Mesenchymal stem cell (in vitro differentiated cells and primary cell): ENCODE results near the gene FOXP2.
"Not testable (repeated sequence)": the region's sequence is repeated elsewhere in the genome, so short reads cannot be mapped to it uniquely, and the experiment has no call there.

ENCODE experiments used
- DNase-seq: peaks from one replicate; pipeline ENCODE4 v3.0.0-alpha.2; 2013
- H2AFZ ChIP-seq: one replicate; pipeline ENCODE4 v1.6.1; 2013; ENCODE audit warnings: low read depth, mild to moderate bottlenecking, control low read depth, inconsistent platforms, low read length, moderate library complexity
- H2AK5ac ChIP-seq: 2 replicates; pipeline ENCODE4 v1.6.1; 2013; ENCODE audit warnings: low read length, moderate library complexity, mild to moderate bottlenecking, inconsistent platforms; ENCODE audit not compliant: severe bottlenecking
- H2BK120ac ChIP-seq: one replicate; pipeline ENCODE4 v1.6.1; 2013; ENCODE audit warnings: low read depth, mild to moderate bottlenecking, inconsistent platforms, low read length, moderate library complexity
- H2BK12ac ChIP-seq, 2 experiments: one replicate each; pipeline ENCODE4 v1.6.1; 2013; ENCODE audit warnings: inconsistent platforms in 2 of 2, low read length in 2 of 2, mild to moderate bottlenecking in 2 of 2, moderate library complexity in 2 of 2, control low read depth in 1 of 2
- H2BK15ac ChIP-seq: one replicate; pipeline ENCODE4 v1.6.1; 2013; ENCODE audit warnings: mild to moderate bottlenecking, low read depth, inconsistent platforms; ENCODE audit not compliant: poor library complexity, severe bottlenecking
- H2BK5ac ChIP-seq: 2 replicates; pipeline ENCODE4 v1.6.1; 2013; ENCODE audit warnings: low read depth, mild to moderate bottlenecking, low read length, control low read depth, inconsistent platforms; ENCODE audit not compliant: poor library complexity, severe bottlenecking
- H3K14ac ChIP-seq, 2 experiments: one replicate each; pipeline ENCODE4 v1.6.1; 2013; ENCODE audit warnings: inconsistent platforms in 2 of 2, low read length in 2 of 2, control low read depth in 1 of 2, mild to moderate bottlenecking in 1 of 2, moderate library complexity in 1 of 2
- H3K18ac ChIP-seq, 2 experiments: one replicate each; pipeline ENCODE4 v1.6.1; 2013; ENCODE audit warnings: inconsistent platforms in 2 of 2, low read length in 2 of 2, control low read depth in 1 of 2, low read depth in 1 of 2, mild to moderate bottlenecking in 1 of 2
- H3K23ac ChIP-seq, 2 experiments: one replicate each; pipeline ENCODE4 v1.6.1; 2013; ENCODE audit warnings: inconsistent platforms in 2 of 2, low read length in 2 of 2, mild to moderate bottlenecking in 2 of 2, moderate library complexity in 2 of 2, control low read depth in 1 of 2
- H3K27ac ChIP-seq: 2 replicates; pipeline ENCODE4 v1.5.1; 2013; ENCODE audit warnings: mild to moderate bottlenecking, moderate library complexity, low read length, control low read depth, inconsistent platforms; ENCODE audit not compliant: poor library complexity, severe bottlenecking
- H3K27me3 ChIP-seq, 2 experiments: 2 replicates each; pipeline versions ENCODE4 v1.6.1 to v1.7.0; 2013; ENCODE audit warnings: low read length in 2 of 2, mild to moderate bottlenecking in 2 of 2, moderate library complexity in 2 of 2, control low read depth in 1 of 2, inconsistent platforms in 1 of 2; ENCODE audit not compliant: control insufficient read depth in 1 of 2, insufficient read depth in 1 of 2
- H3K36me3 ChIP-seq, 2 experiments: 2 replicates each; pipeline versions ENCODE4 v1.6.1 to v1.7.0; 2013; ENCODE audit warnings: low read length in 2 of 2, control low read depth in 1 of 2, inconsistent platforms in 1 of 2, low read depth in 1 of 2, mild to moderate bottlenecking in 1 of 2; ENCODE audit not compliant: insufficient read depth in 2 of 2, control insufficient read depth in 1 of 2
- H3K4ac ChIP-seq, 2 experiments: one replicate each; pipeline ENCODE4 v1.6.1; 2013; ENCODE audit warnings: inconsistent platforms in 2 of 2, low read length in 2 of 2, mild to moderate bottlenecking in 2 of 2, moderate library complexity in 2 of 2, control low read depth in 1 of 2, low read depth in 1 of 2
- H3K4me1 ChIP-seq: 2 replicates; pipeline ENCODE4 v1.6.1; 2013; ENCODE audit warnings: low read depth, low read length, control low read depth; ENCODE audit not compliant: control insufficient read depth, insufficient read depth
- H3K4me2 ChIP-seq: 2 replicates; pipeline ENCODE4 v1.6.1; 2013; ENCODE audit warnings: low read length, mild to moderate bottlenecking, inconsistent platforms; ENCODE audit not compliant: poor library complexity, severe bottlenecking
- H3K4me3 ChIP-seq, 2 experiments: 2 replicates each; pipeline versions ENCODE4 v1.5.1 to v1.7.0; 2013; ENCODE audit warnings: low read length in 2 of 2, mild to moderate bottlenecking in 2 of 2, control low read depth in 1 of 2, low read depth in 1 of 2; ENCODE audit not compliant: insufficient read depth in 1 of 2
- H3K79me1 ChIP-seq: replicated peaks from 2 replicates; pipeline ENCODE4 v1.6.1; 2013; ENCODE audit warnings: mild to moderate bottlenecking, control low read depth, low read length, inconsistent platforms; ENCODE audit not compliant: poor library complexity, severe bottlenecking
- H3K9ac ChIP-seq: 2 replicates; pipeline ENCODE4 v1.7.0; 2013; ENCODE audit warnings: mild to moderate bottlenecking, low read length, moderate library complexity
- H3K9me3 ChIP-seq: 2 replicates; pipeline ENCODE4 v1.7.0; 2013; ENCODE audit warnings: mild to moderate bottlenecking, low read length; ENCODE audit not compliant: control insufficient read depth
- H4K8ac ChIP-seq: one replicate; pipeline ENCODE4 v1.6.1; 2013; ENCODE audit warnings: inconsistent platforms, mild to moderate bottlenecking, low read length, moderate library complexity
- H4K91ac ChIP-seq: one replicate; pipeline ENCODE4 v1.6.1; 2013; ENCODE audit warnings: mild to moderate bottlenecking, low read length, inconsistent platforms
- WGBS: methylation state at CpG from one replicate; pipeline ENCODE4 v1.1.7; 2013; ENCODE audit warnings: mixed read lengths; 5-methylcytosine and 5-hydroxymethylcytosine counted together

Gene FOXP2

DNA sequence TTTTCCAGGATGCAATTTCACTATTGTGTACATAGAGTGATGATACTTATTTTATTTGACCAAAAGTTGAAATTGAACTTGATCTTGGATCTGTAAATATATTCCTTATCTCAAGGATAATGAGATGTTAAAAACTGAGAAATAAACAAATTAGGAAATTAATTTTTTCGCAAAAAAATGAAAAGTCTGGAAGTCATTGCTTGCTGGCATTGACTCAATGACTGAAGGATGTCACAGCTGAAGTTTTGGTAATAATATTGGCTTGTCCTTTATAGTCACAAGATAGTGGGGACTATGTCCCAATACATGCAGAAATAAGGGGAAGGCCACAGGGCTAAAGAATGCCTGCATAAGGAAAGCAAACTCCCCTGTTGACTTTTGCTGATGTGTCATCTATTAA, 92.8 kb downstream of the FOXP2 start:
- H3K4me1 ChIP-seq = no peaks in the 10 kb centered on the region
- H2AK5ac ChIP-seq = no peak overlapping the region
- H4K91ac ChIP-seq = no peak overlapping the region
- H3K9ac ChIP-seq = peak overlapping the region; percentile 69
- H2BK120ac ChIP-seq = no peak overlapping the region
- 94% methylated on average over 1 of the region's 1 CpG for WGBS
- H3K14ac ChIP-seq = no peak overlapping the region
- H4K8ac ChIP-seq = no peak overlapping the region
- H3K27ac ChIP-seq = no peak overlapping the region
- H2BK5ac ChIP-seq = no peak overlapping the region
- no peaks in the 10 kb centered on the region for H3K27me3 ChIP-seq
- H3K4me3 ChIP-seq = no peak overlapping the region
- no peak overlapping the region for H3K4ac ChIP-seq
- H3K79me1 ChIP-seq = no peaks in the 10 kb centered on the region
- no peak overlapping the region for H3K23ac ChIP-seq
- no peak overlapping the region for H2BK15ac ChIP-seq
- no peak for DNase-seq
- H3K18ac ChIP-seq = no peak overlapping the region
- H2BK12ac ChIP-seq = no peak overlapping the region
- no peaks in the 10 kb centered on the region for H3K9me3 ChIP-seq
- H3K4me2 ChIP-seq = no peak overlapping the region
- no peak overlapping the region for H2AFZ ChIP-seq
- no peaks in the 10 kb centered on the region for H3K36me3 ChIP-seq

DNA sequence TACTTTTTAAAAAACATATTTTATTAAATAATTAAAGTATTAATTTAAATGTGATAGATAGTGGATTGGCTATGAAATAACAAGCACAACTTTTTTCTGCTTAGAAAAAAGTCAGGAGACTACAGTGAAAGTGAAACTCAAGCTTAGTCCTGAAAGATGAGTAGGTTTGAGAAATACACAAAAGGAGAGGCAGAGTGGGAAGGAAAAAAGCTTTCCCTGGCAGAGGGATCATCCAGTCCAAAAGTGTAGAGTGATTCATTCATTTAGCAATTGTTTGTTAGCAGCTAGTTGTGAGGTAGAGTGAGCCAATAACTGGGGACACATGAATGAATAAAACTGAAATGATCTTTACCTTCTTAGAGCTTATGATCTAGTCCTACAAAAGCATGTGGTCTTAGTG, 93.5 kb downstream of the FOXP2 start:
- Histone ChIP-seq H3K4me1 (no peaks in the 10 kb centered on the region), H3K23ac (no peak overlapping the region), H3K18ac (no peak overlapping the region), H3K4me3 (no peak overlapping the region), H3K4me2 (no peak overlapping the region), H2BK5ac (no peak overlapping the region), H2BK15ac (no peak overlapping the region), H2BK120ac (no peak overlapping the region), H3K27me3 (no peaks in the 10 kb centered on the region), H3K9me3 (no peaks in the 10 kb centered on the region), H4K91ac (no peak overlapping the region), H2AFZ (no peak overlapping the region), H3K27ac (no peak overlapping the region), H3K14ac (no peak overlapping the region), H2BK12ac (no peak overlapping the region), H2AK5ac (no peak overlapping the region), H4K8ac (no peak overlapping the region), H3K9ac (peak overlapping the region; percentile 69), H3K79me1 (no peaks in the 10 kb centered on the region), H3K4ac (no peak overlapping the region), H3K36me3 (no peaks in the 10 kb centered on the region)
- peak; percentile 29 for DNase-seq

DNA sequence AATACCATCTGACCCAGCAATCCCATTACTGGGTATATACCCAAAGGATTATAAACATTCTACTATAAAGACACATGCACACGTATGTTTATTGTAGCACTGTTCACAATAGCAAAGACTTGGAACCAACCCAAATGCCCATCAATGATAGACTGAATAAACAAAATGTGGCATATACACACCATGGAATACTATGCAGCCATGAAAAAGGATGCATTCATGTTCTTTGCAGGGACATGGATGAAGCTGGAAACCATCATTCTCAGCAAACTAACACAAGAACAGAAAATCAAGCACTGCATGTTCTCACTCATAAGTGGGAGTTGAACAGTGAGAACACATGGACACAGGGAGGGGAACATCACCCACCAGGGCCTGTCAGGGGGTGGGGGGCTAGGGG, 96.2 kb downstream of the FOXP2 start:
- H3K27me3 ChIP-seq, H3K4ac ChIP-seq, H3K36me3 ChIP-seq, H3K4me2 ChIP-seq, H3K4me1 ChIP-seq, H2BK15ac ChIP-seq, H3K9ac ChIP-seq, H3K27ac ChIP-seq, H2AFZ ChIP-seq, H3K4me3 ChIP-seq, DNase-seq, H2AK5ac ChIP-seq, H2BK120ac ChIP-seq, H4K91ac ChIP-seq, H3K23ac ChIP-seq, H2BK5ac ChIP-seq, H3K79me1 ChIP-seq, H4K8ac ChIP-seq, H2BK12ac ChIP-seq, H3K14ac ChIP-seq, H3K18ac ChIP-seq, H3K9me3 ChIP-seq: not testable (repeated sequence)
- 89% methylated on average over 1 of the region's 1 CpG for WGBS

DNA sequence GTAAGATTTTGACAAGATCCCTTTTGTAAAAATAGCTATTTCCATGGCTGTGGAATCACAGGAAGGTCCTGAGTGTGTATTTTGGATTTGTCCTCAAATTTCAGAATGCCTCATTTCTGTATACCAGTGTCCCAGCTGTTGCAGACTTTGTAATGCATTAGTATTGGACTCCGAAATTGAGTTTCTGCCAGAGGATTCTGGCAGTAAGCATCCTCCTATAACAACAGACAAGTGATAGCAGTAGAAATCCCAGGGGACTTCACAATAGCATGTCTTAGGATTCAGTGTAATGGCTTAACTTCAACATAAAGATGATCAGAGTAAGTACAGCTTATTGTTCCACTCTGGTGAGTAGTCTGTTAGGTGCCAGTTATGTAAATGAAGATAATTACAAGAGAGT, 104.6 kb downstream of the FOXP2 start:
- Histone ChIP-seq H3K4ac (no peak overlapping the region), H2AFZ (no peak overlapping the region), H2AK5ac (no peak overlapping the region), H3K27ac (no peak overlapping the region), H3K4me2 (no peak overlapping the region), H3K14ac (no peak overlapping the region), H3K36me3 (no peaks in the 10 kb centered on the region), H3K4me3 (no peak overlapping the region), H4K91ac (no peak overlapping the region), H3K4me1 (no peaks in the 10 kb centered on the region), H2BK5ac (no peak overlapping the region), H2BK120ac (no peak overlapping the region), H2BK15ac (no peak overlapping the region), H3K9me3 (no peaks in the 10 kb centered on the region), H3K27me3 (no peaks in the 10 kb centered on the region), H3K18ac (no peak overlapping the region), H2BK12ac (no peak overlapping the region), H3K79me1 (no peaks in the 10 kb centered on the region), H3K9ac (no peak overlapping the region), H3K23ac (no peak overlapping the region), H4K8ac (no peak overlapping the region)
- DNase-seq = no peak
- no CpG with 5 or more reads among the region's 1 CpG for WGBS
